CD4-positive, alpha-beta T cell (primary cell): ENCODE data around the gene PCSK1N. TPM values are rescaled to one million over a fixed set of nuclear protein-coding genes. Genes with fewer than 3 reads are reported as not detected.

Experiments
- ATAC-seq: fragments of 200-7000 bp; cut with Tn5 transposase; one replicate; pipeline ENCODE4 v1.10.0; 2022; ENCODE audit warnings: mild to moderate bottlenecking; ENCODE audit not compliant: poor library complexity
- CTCF ChIA-PET: fragments of 350-600 bp; sonication (Branson Sonifier 250); formaldehyde crosslinking; loops from one replicate; lab custom pipeline; 2021; ENCODE audit warnings: antibody characterized with exemption, inconsistent platforms; lab: Charles Lee
- POLR2A ChIA-PET: fragments of 350-600 bp; sonication (Branson Sonifier 250); formaldehyde crosslinking; loops from one replicate; lab custom pipeline; 2021; ENCODE audit warnings: antibody characterized with exemption, inconsistent platforms; lab: Charles Lee
- DNase-seq, 14 experiments: peaks; one replicate each; pipeline ENCODE4 v3.0.0-alpha.2; 2013 to 2020; ENCODE audit warnings: mixed read lengths in 2 of 14
- H3K27ac ChIP-seq, 2 donors: one replicate each; pipeline versions ENCODE4 v1.5.1 to v1.7.0; 2013; ENCODE audit warnings: low read length in 2 of 2, low read depth in 1 of 2, mild to moderate bottlenecking in 1 of 2
- H3K27me3 ChIP-seq, 2 experiments: 1 replicate in 1 of 2; 2 replicates in 1 of 2; pipeline versions ENCODE4 v1.6.1 to v1.7.0; 2013; ENCODE audit warnings: low read length in 2 of 2, control low read depth in 1 of 2, mild to moderate bottlenecking in 1 of 2, moderate library complexity in 1 of 2; ENCODE audit not compliant: insufficient read depth in 2 of 2, control insufficient read depth in 1 of 2
- H3K36me3 ChIP-seq: one replicate; pipeline ENCODE4 v1.6.1; 2013; ENCODE audit warnings: low read length, control low read depth; ENCODE audit not compliant: insufficient read depth
- H3K4me1 ChIP-seq: one replicate; pipeline ENCODE4 v1.6.1; 2013; ENCODE audit warnings: low read length, control low read depth; ENCODE audit not compliant: insufficient read depth
- H3K4me3 ChIP-seq: one replicate; pipeline ENCODE4 v1.5.1; 2013; ENCODE audit warnings: mild to moderate bottlenecking, low read length, moderate library complexity
- H3K9me3 ChIP-seq, 2 experiments: 1 replicate in 1 of 2; 2 replicates in 1 of 2; pipeline versions ENCODE4 v1.6.1 to v1.7.0; 2013; ENCODE audit warnings: low read length in 2 of 2, mild to moderate bottlenecking in 2 of 2, control low read depth in 1 of 2, moderate library complexity in 1 of 2; ENCODE audit not compliant: control insufficient read depth in 1 of 2, insufficient read depth in 1 of 2
- H3K27ac Mint-ChIP-seq: one replicate; pipeline ENCODE4 v1.8.0; 2020; ENCODE audit warnings: mixed read lengths
- H3K27me3 Mint-ChIP-seq: one replicate; pipeline ENCODE4 v1.8.0; 2021; ENCODE audit warnings: mixed read lengths
- H3K36me3 Mint-ChIP-seq: one replicate; pipeline ENCODE4 v1.8.0; 2021; ENCODE audit warnings: low read depth, mixed read lengths
- H3K4me1 Mint-ChIP-seq: one replicate; pipeline ENCODE4 v1.8.0; 2021; ENCODE audit warnings: low read depth, mixed read lengths
- H3K4me3 Mint-ChIP-seq: one replicate; pipeline ENCODE4 v1.8.0; 2020; ENCODE audit warnings: mild to moderate bottlenecking, mixed read lengths
- H3K9me3 Mint-ChIP-seq: one replicate; pipeline ENCODE4 v1.8.0; 2020; ENCODE audit warnings: mixed read lengths
- CTCF ChIP-seq: fragments of 200-600 bp; IDR thresholded peaks from one replicate; pipeline ENCODE4 v1.8.0; 2022; ENCODE audit warnings: antibody characterized with exemption, mild to moderate bottlenecking
- intact Hi-C, 2 experiments: fragments of 100-400 bp; cut with DNase I in 1 of 2; cut with micrococcal nuclease in 1 of 2; formaldehyde crosslinking; loops; one replicate each; pipeline versions ENCODE4 v1.15.1 to v1.9.0; 2023 to 2025; cut with DNase I, micrococcal nuclease
- total RNA-seq, 174 experiments: library from RNA in 2 of 174; stranded (reverse) in 2 of 174; gene quantifications; one replicate each; pipeline ENCODE4 v1.2.3 and lab custom pipeline; 2021 to 2026

PCSK1N gene
- total RNA-seq, 2 experiments from 2014 or later: 3.5 to 4.9 TPM

- Mint-ChIP-seq H3K27me3 (peaks cover 6% of the 10 kb centered on the region), H3K27ac (no peak overlapping the region), H3K4me3 (no peak overlapping the region), H3K4me1 (peaks cover 12% of the 10 kb centered on the region), H3K36me3 (no peaks in the 10 kb centered on the region), H3K9me3 (no peaks in the 10 kb centered on the region)
- Histone ChIP-seq H3K27ac (no peak overlapping the region), H3K4me1 (peaks cover 10% of the 10 kb centered on the region), H3K9me3 (no peaks in the 10 kb centered on the region), H3K36me3 (no peaks in the 10 kb centered on the region), H3K4me3 (no peak overlapping the region), H3K27me3 (no peaks in the 10 kb centered on the region)
- intact Hi-C loops: no loop called here
- no peak for ATAC-seq
- DNase-seq: no peak
- POLR2A ChIA-PET: no interaction called here
- TF ChIP-seq CTCF: no peak
- CTCF ChIA-PET: no interaction called here
These were observed 17.4 kb upstream of the PCSK1N start for GRCh38 chrX:48852857-48853256.

GRCh38 chrX:48848847-48849246 lies 13.4 kb upstream of the PCSK1N start:
- Mint-ChIP-seq H3K4me3 (no peak overlapping the region), H3K36me3 (no peaks in the 10 kb centered on the region)
- DNase-seq: peak in 3 of 14 experiments; percentile 16 to 24 (median 20)

GRCh38 chrX:48839686-48840085 lies 4.3 kb upstream of the PCSK1N start:
- H3K36me3 Mint-ChIP-seq: no peaks in the 10 kb centered on the region
- H3K4me1 Mint-ChIP-seq: peaks cover 3% of the 10 kb centered on the region
- TF ChIP-seq CTCF: no peak
- peaks cover 7% of the 10 kb centered on the region for H3K27me3 Mint-ChIP-seq
- H3K27ac ChIP-seq: no peak overlapping the region
- no peaks in the 10 kb centered on the region for H3K27me3 ChIP-seq
- intact Hi-C loops: loop anchor here in 1 of 2 experiments (10.0 kb wide), 1 partner anchor 45 kb away; no protein-coding TSS in a partner anchor
- H3K9me3 ChIP-seq: no peaks in the 10 kb centered on the region
- ChIA-PET CTCF (no interaction called here), POLR2A (no interaction called here)
- no peaks in the 10 kb centered on the region for H3K36me3 ChIP-seq
- no peak overlapping the region for H3K4me3 Mint-ChIP-seq
- ATAC-seq (no peak), DNase-seq (no peak)
- H3K9me3 Mint-ChIP-seq: no peaks in the 10 kb centered on the region
- peaks cover 7% of the 10 kb centered on the region for H3K4me1 ChIP-seq
- no peak overlapping the region for H3K4me3 ChIP-seq
- H3K27ac Mint-ChIP-seq: no peak overlapping the region

More at GRCh38 chrX:48848847-48849246, 13.4 kb upstream of the PCSK1N start:
- Mint-ChIP-seq H3K27ac (no peak overlapping the region), H3K27me3 (peaks cover 2% of the 10 kb centered on the region), H3K4me1 (peaks cover 12% of the 10 kb centered on the region), H3K9me3 (no peaks in the 10 kb centered on the region)
- Histone ChIP-seq H3K9me3 (no peaks in the 10 kb centered on the region), H3K36me3 (no peaks in the 10 kb centered on the region), H3K27me3 (peaks cover 0 to 2% of the 10 kb centered on the region in 2 experiments), H3K4me3 (no peak overlapping the region), H3K27ac (no peak overlapping the region), H3K4me1 (peaks cover 10% of the 10 kb centered on the region)
- POLR2A ChIA-PET: interaction anchor here (2.2 kb wide), 1 partner anchor 47 kb away, joined by 5 read pairs; the partner anchor contains the start of gene HDAC6
- no peak for TF ChIP-seq CTCF
- ATAC-seq: peak; percentile 46
- intact Hi-C loops: no loop called here
- CTCF ChIA-PET: interaction anchor here (1.0 kb wide), 1 partner anchor 42 kb away, joined by 3 read pairs; no protein-coding TSS in a partner anchor
